Esophagus (tissue), 2 donors: ENCODE results near the gene TNFRSF11A. TPM values are rescaled to one million over a fixed set of nuclear protein-coding genes. Genes with fewer than 3 reads are reported as not detected.
A peak's percentile ranks its signal among the peaks of the same experiment; 100 is the strongest.

ENCODE experiments used
- H3K27ac ChIP-seq, 2 donors: one replicate each; pipeline ENCODE4 v1.5.1; 2013; ENCODE audit warnings: low read depth in 2 of 2, mild to moderate bottlenecking in 2 of 2, inconsistent platforms in 1 of 2, low read length in 1 of 2, moderate library complexity in 1 of 2
- H3K27me3 ChIP-seq, 2 donors: one replicate each; pipeline ENCODE4 v1.6.1; 2013; ENCODE audit warnings: low read length in 2 of 2, control low read depth in 1 of 2, mild to moderate bottlenecking in 1 of 2; ENCODE audit not compliant: insufficient read depth in 2 of 2, control insufficient read depth in 1 of 2
- H3K36me3 ChIP-seq, 2 donors: one replicate each; pipeline ENCODE4 v1.6.1; 2013; ENCODE audit warnings: low read length in 1 of 2; ENCODE audit not compliant: control insufficient read depth in 2 of 2, insufficient read depth in 2 of 2
- H3K4me1 ChIP-seq, 2 donors: one replicate each; pipeline ENCODE4 v1.6.1; 2013; ENCODE audit warnings: low read length in 1 of 2; ENCODE audit not compliant: control insufficient read depth in 2 of 2, insufficient read depth in 2 of 2
- H3K4me3 ChIP-seq, 2 donors: one replicate each; pipeline ENCODE4 v1.5.1; 2013; ENCODE audit warnings: low read length in 2 of 2, mild to moderate bottlenecking in 2 of 2, low read depth in 1 of 2, moderate library complexity in 1 of 2
- H3K9me3 ChIP-seq, 2 donors: one replicate each; pipeline ENCODE4 v1.6.1; 2013; ENCODE audit warnings: mild to moderate bottlenecking in 2 of 2, low read depth in 1 of 2, low read length in 1 of 2, moderate library complexity in 1 of 2; ENCODE audit not compliant: control insufficient read depth in 2 of 2, insufficient read depth in 1 of 2
- WGBS, 2 donors: extraction: QIAGEN DNeasy Blood & Tissue Kit; methylation state at CpG; one replicate each; pipeline ENCODE4 v1.1.7; 2013; 5-methylcytosine and 5-hydroxymethylcytosine counted together
- polyA plus RNA-seq, 2 donors: library from polyadenylated mRNA; stranded (reverse); fragments of 200-250 nt; gene quantifications; one replicate each; pipeline ENCODE4 v1.2.3, GENCODE V29; 2013
- donor health status: healthy with polysubstance abuse.
- donor health status: Bipolar disorder and iron deficiency.

Gene TNFRSF11A
- polyA plus RNA-seq: 1 to 10 TPM; 1.2 to 2.2 TPM

DNA sequence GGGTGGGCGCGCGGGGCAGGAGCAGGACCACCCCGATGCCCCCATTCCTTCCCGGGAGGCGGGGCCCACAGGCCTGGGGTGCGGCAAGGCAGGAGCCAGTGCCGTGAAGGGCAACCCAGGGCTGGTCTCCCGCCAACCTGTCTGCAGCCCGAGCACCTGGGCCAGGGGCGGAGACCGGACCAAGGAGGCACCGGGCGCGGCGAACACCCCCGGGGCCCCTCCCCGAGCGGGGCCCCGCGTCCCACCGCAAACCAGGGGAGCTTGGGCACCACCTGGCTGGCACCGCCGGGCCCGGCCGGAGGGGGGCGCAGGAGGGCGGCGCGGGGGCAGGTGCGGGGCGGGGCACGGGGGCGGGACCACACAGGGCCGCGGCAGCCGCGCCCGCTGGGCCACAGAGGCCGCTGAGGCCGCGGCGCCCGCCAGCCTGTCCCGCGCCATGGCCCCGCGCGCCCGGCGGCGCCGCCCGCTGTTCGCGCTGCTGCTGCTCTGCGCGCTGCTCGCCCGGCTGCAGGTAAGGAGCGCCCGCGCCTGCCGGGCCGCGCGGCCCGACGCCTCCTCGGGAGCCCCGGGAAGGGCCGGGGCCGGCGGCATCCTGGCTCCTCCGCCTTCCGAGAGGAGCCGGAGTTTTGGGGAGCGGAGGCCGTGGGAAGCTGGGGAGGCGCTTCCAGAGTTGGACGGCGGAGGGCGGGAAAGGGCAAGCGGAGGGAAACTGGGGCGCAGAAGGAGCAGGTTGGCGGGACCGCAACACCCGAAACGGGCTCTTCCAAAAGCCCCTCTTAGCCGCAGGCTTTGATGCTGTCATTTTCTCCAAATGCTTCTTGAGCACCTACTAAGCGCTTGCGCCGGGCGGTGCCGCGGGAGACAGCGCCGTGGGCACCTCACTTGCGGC lies at the start of gene TNFRSF11A:
TNFRSF11A (plus strand) TSS at position 394 of the 889 bp plus-strand sequence; CDS start at position 437, 43 bp downstream.
- Histone ChIP-seq H3K4me1 (peaks cover 6 to 10% of the 10 kb centered on the region in 2 donors), H3K27me3 (peaks cover 0 to 9% of the 10 kb centered on the region in 2 donors), H3K9me3 (peaks cover 0 to 2% of the 10 kb centered on the region in 2 donors), H3K27ac (no peak within 1 kb of the TSS), H3K36me3 (no peaks in the 10 kb centered on the region), H3K4me3 (peak within 1 kb of the TSS; percentile 46 to 65)
- WGBS, 2 donors: 2% methylated on average over 66 to 99 of the region's 99 CpGs

GRCh38 chr18:62277045-62277444 lies 48.1 kb upstream of the TNFRSF11A start:
- Histone ChIP-seq H3K4me3 (no peak overlapping the region), H3K9me3 (no peaks in the 10 kb centered on the region), H3K27ac (no peak overlapping the region), H3K27me3 (no peaks in the 10 kb centered on the region), H3K36me3 (peaks cover 2 to 6% of the 10 kb centered on the region in 2 donors), H3K4me1 (no peaks in the 10 kb centered on the region)
- 84 to 91% methylated on average over 1 of the region's 1 CpG for WGBS, 2 donors

GRCh38 chr18:62279561-62279960 lies 45.5 kb upstream of the TNFRSF11A start:
- 80 to 91% methylated on average over 5 of the region's 5 CpGs for WGBS, 2 donors
- Histone ChIP-seq H3K9me3 (no peaks in the 10 kb centered on the region), H3K27ac (no peak overlapping the region), H3K4me1 (no peaks in the 10 kb centered on the region), H3K36me3 (peaks cover 2 to 6% of the 10 kb centered on the region in 2 donors), H3K27me3 (no peaks in the 10 kb centered on the region), H3K4me3 (no peak overlapping the region)

DNA sequence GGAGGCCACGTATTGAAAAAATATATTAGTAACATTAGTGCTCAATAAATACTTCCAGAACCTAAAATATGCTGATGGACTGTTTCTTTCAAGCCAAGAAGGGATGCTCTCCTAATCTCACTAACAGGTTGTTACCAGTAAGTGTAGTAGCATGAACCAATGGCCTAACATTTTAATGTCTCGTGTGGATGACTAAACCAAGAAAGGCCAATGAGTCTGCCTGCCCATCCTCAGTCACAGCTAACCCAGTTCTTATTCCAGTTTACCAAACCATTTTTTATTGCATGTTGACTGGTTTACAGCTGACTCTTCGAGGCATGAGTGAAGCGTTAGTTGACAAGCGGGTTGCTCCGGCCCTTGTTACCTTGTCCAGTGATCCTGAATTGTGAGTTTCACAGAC lies 45.1 kb upstream of the TNFRSF11A start:
- no peak overlapping the region for H3K4me3 ChIP-seq
- no peaks in the 10 kb centered on the region for H3K27me3 ChIP-seq
- WGBS, 2 donors: 91 to 94% methylated on average over 6 of the region's 6 CpGs
- H3K9me3 ChIP-seq: no peaks in the 10 kb centered on the region
- H3K27ac ChIP-seq: no peak overlapping the region
- no peaks in the 10 kb centered on the region for H3K4me1 ChIP-seq
- peaks cover 2 to 6% of the 10 kb centered on the region in 2 donors for H3K36me3 ChIP-seq

DNA sequence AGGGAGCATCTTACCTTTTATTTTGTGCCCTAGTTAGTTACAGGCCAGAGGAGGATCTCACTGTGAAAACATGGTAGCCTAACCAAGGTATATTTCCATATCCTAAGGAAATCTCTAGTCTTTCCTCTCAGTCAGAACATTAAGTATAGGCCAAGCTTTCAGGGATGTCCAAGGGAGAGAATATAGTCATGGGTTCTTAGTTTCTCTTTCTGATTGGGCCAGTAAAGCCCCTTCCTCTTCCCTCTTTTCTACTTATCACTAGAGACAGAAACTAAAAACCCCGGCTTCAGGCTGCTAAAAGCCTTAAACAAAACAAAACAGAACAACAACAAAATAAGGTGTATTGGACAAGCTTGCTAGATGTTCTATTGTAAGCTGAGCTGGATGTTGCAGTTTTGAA lies 44.3 kb upstream of the TNFRSF11A start:
- Histone ChIP-seq H3K9me3 (no peaks in the 10 kb centered on the region), H3K36me3 (peaks cover 6% of the 10 kb centered on the region in 2 donors), H3K27me3 (no peaks in the 10 kb centered on the region), H3K4me1 (no peaks in the 10 kb centered on the region), H3K4me3 (no peak overlapping the region), H3K27ac (no peak overlapping the region)
- 78 to 98% methylated on average over 1 of the region's 1 CpG for WGBS, 2 donors

DNA sequence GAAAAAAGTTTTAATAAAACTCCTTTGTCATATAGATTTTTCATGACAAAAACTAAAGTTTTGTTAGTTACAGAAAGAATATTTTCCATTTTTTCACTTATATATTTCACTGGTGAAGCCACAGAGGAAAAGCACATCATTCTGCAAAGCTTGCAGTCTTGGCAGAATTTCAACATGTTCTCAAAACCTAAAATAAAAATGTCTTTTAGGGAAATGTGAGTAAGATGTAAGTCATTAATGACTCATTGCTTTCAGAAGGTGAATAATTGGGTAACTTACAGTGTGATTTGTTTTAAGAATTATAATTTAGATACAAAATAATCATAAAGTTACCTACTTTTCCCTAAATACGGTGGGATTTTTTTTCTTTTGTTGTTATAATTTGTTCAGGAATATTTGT lies 43.4 kb upstream of the TNFRSF11A start:
- H3K4me3 ChIP-seq: no peak overlapping the region
- no peak overlapping the region for H3K27ac ChIP-seq
- peaks cover 6% of the 10 kb centered on the region in 2 donors for H3K36me3 ChIP-seq
- H3K9me3 ChIP-seq: no peaks in the 10 kb centered on the region
- WGBS, 2 donors: 43 to 60% methylated on average over 1 of the region's 1 CpG
- H3K4me1 ChIP-seq: no peaks in the 10 kb centered on the region
- H3K27me3 ChIP-seq: no peaks in the 10 kb centered on the region

DNA sequence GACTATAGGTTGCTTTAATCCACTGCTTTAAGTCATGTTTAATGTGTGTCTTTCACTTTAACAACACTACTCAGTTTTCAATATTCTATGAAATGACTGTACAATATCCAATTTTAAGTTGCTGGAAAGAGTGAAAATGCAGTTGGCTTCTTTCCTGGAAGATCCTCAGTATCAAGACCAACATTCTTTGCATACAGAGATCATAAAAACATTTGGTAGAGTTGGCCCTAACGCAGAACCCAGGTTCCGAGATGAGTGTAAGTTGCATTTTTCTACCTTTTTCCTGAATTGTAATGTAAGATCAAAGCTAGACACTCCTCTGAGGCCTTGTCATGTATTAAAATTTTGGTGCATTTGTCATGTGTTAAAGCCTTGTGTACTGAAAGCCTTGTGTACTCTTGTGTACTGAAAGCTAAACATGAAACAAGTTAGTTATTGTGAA lies 42.9 kb upstream of the TNFRSF11A start:
- H3K27me3 ChIP-seq: no peaks in the 10 kb centered on the region
- H3K36me3 ChIP-seq: peaks cover 6% of the 10 kb centered on the region in 2 donors
- 55 to 71% methylated on average over 2 of the region's 2 CpGs for WGBS, 2 donors
- H3K4me3 ChIP-seq: no peak overlapping the region
- no peak overlapping the region for H3K27ac ChIP-seq
- no peaks in the 10 kb centered on the region for H3K9me3 ChIP-seq
- H3K4me1 ChIP-seq: no peaks in the 10 kb centered on the region

- Histone ChIP-seq H3K27ac (no peak overlapping the region), H3K27me3 (no peaks in the 10 kb centered on the region), H3K9me3 (no peaks in the 10 kb centered on the region), H3K4me1 (no peaks in the 10 kb centered on the region), H3K36me3 (peaks cover 3 to 4% of the 10 kb centered on the region in 2 donors), H3K4me3 (no peak overlapping the region)
- WGBS, 2 donors: 90 to 97% methylated on average over 3 of the region's 3 CpGs
Measured at GRCh38 chr18:62284637-62285036, 40.5 kb upstream of the TNFRSF11A start.

DNA sequence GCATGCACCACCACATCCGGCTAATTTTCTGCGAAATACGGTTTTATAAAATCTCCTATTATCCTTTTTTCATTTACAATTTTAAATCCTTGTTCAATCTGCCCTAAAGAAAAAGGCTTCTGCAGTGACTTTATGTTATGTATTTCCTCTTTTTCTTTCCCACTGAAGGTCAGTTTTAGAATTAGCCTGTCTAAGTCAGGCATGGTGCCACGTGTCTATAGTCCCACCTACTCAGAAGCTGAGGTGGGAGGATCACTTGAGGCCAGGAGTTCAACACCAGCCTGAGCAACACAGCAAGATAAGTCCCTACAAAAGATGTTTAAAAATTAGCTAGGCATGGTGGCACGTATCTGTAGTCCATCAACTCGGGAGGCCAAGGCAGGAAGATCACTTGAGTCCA lies 39.8 kb upstream of the TNFRSF11A start:
- Histone ChIP-seq H3K4me3 (no peak overlapping the region), H3K36me3 (peaks cover under 1 to 4% of the 10 kb centered on the region in 2 donors), H3K9me3 (no peaks in the 10 kb centered on the region), H3K27ac (no peak overlapping the region), H3K27me3 (no peaks in the 10 kb centered on the region), H3K4me1 (no peaks in the 10 kb centered on the region)
- WGBS, 2 donors: 92 to 97% methylated on average over 6 of the region's 6 CpGs
